GM18870 (cell line): ENCODE measurements around the gene HMHB1.

ENCODE experiments used
- ATAC-seq: cut with Tn5 transposase; IDR thresholded peaks from one replicate; pipeline ENCODE4 v1.9.1; 2021; ENCODE audit warnings: moderate library complexity; ENCODE audit not compliant: unreplicated experiment

Gene HMHB1

DNA sequence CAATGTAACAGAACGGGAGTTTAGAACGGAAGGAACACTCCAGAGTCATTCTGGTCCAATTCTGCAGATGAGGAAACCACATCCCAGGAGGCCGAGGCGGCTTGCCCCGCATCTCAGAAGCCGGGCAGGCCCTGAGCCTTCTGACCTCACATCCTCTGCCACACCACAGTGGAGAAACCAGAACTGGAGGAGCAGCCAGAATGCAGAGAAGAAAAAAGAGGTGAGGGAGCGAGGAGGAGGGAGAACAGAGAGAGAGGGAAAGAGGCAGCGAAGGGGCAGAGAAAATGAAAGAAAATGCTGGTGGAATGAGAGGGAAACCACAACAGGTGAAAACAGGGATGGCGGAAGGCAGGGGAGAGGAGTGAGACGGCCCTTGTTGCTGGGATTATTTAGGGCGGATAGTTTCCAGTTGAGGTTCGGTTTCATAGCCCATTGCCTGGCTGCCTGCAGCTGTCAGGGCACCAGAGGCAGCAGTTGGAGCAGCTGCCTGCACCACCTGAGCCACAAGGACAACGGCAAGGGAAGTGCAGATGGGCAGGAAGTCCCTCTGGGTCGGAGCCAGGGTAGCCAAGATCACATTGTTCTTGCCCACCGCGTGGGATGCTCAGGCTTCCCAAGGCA lies at the start of gene HMHB1:
Gene HMHB1 (plus strand): TSS at position 77 of the 621 bp plus-strand sequence.
- ATAC-seq, result peak; percentile 47

DNA sequence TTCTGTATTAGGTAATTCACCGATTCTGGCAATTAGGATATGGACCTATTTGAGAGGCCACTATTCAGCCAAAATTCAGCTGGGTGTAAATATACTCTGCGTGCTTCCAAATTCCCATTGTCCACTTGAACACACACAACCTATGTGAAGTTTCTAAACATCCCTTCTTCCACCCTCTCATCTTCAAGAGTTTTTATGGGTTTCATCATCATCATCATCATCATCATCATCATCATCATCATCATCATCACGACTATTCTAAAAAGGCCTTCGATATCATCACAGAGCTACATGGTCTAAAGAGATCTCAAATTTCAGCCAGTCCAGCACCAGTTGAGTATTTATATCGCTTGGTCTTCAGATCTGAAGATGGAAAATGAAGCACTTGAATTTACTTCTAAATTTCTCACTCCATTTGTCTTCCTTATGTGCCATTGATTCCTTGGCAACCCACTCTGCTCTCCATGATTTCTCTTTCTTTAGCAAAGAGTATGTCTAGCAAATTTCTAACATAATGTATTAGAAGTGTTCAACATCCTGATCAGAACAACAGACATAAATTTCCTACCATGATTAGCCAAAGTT lies 49.2 kb upstream of the HMHB1 start:
- no peak for ATAC-seq

DNA sequence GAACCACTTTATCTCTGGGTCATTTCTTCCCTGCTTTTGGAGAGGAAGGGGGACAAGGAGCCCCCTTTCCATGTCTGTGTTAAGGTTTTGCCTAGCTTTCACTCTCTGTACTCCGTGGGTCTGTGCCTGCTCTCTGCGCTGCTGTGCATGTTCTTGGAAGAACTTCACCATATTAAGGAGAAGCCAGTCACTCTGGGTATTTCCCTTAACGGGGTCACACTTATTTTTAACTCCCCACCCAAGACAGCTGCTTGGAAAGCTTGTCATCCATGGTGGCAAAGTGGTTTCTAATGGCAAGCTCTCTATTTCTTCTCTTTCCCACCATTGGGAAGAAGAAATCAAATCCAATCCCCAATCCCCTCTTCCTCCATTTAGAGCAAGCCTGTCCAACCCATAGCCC lies 44.8 kb upstream of the HMHB1 start:
- no peak for ATAC-seq

DNA sequence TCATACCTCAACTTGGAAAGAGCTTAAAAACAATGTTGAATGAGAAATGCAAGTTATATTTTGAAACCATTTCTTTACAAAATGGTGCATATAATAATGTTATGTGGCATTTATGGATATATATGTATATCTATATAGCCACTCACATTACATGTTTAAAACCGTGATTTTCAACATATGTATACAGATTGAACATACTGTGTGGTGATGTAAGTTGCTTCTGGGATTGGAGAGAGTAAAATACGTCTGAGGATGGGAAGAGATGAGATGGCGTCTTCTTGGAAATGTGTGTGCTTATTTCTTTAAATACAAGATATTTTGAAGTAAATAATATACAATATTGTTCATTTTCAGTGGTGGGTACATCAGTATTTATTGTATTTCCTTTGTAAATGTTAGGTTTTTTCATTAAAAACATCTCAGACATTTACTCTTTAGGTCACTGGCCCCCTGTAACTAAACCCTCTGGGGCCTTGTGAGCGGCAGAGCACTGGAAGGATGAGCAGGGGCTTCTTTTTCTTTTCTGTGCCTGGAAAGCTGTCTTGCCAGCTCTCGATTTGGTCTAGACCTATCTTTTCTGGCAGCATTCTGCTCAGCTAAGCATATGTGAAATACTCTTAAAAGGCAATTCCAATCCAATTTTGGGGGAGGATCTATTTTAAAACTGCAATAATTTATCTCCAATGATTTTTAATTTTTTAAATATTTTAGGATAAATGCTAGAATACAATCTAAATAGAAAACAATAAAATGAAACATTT lies 42.8 kb upstream of the HMHB1 start:
- no peak for ATAC-seq

DNA sequence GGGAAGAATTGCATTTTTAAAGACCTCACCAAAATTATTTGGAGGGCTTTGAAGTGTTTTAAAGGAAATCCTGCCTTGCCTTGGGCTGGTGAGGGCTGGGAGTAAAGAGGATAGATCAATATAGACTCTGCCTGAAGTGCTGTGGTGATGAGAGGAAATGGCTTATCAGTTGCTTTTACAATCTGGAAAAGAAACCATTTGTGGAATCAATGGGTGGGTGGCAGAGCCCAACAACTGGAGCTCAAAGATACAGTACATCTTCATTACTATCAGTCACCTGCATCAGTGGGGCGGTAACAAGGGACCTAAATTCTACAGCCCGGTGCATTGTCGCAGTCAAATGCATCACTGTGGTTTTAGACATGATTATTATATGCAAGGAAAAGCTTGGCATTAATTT lies 41.5 kb upstream of the HMHB1 start:
- no peak for ATAC-seq

DNA sequence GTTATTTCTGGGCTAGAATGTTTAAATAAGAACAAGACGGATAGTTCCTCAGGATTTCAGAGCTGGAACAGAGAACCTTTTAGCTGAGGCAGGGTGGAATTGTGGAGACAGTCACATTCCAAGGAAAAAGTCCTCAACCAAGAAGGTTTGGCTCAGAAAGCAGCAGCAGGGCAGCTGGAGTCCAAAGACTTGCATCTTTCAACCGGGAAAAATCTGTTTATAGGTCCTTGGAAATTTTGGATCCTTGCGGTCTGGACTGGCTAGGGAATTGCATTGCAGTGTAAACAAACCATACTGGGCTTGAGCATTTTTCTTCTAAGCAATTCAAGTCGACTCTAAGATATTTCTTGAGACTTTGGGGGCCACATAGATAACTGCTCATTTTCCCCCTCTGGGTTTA lies 40.8 kb upstream of the HMHB1 start:
- no peak for ATAC-seq

DNA sequence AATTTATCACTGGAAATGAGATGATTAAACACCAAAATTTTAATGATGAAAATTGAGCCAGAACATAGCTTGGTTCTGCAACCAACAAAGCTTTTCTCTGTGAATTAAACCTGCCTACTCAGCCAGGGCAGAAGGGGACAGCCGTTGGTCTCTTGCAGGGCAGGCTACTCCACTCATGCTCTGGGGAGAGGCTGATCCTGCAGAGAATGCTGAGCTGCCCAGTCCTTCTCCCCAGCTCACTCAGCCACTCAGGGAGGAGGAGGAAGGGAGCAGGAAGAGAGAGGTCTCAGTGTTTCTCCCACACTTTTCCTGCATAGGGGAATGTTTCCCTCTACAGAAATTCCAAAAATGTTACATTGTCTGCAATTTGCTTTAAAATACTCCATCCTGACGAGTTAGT lies 40.4 kb upstream of the HMHB1 start:
- no peak for ATAC-seq

DNA sequence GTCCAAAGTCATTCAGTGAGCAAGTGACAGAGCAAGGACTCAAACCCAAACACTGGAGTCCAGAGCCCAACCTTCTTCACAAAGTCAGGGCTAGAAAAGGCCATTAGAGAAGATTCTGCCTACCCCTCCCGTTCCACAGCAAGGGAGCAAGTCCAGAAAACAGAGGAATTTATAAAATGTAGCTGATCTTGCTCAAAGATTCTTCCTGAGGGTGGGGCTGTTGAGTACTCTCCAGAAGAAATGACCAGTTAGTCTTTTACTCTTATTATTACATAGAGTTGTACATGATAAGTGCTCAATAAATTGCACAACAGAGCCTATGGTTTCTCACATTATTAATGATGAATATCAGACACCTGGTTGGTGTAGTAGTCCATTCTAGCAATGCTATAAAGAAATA lies 39.3 kb upstream of the HMHB1 start:
- no peak for ATAC-seq

DNA sequence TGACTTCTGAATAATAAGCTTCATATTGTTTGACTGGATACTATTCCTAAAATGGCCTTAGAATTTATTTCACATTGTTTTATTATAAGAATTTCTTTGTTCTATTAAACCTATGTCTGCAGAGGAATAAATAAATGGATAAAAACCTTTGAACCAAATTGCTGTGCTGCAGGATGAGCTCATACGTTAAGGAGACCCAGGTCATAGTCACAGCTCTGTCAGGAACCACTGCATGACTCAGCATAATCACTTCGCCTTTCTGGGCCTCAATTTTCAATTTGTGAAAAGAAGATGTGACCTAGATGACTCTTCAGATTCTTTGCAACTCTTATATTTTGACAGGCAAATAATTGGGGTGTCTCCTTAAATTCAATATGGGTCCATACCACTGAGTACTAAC lies 36.7 kb upstream of the HMHB1 start:
- ATAC-seq, result no peak

DNA sequence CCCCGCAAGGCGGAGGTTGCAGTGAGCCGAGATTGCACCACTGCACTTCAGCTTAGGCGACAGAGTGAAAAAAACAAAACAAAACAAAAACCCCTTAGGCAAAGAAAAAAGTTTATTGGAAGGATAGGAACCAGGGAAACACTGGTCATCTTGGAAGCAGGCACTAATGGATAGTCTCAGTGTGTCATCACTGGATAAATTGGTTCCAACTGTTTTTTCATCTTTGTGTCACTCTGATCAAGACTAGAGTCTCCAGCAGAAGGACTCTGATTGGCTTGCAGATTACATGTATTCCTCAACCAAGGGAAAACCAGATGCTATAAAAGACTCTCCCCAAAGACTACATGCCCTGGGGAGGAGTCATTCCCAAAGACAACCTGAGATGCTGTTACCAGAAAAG lies 35.0 kb upstream of the HMHB1 start:
- no peak for ATAC-seq

DNA sequence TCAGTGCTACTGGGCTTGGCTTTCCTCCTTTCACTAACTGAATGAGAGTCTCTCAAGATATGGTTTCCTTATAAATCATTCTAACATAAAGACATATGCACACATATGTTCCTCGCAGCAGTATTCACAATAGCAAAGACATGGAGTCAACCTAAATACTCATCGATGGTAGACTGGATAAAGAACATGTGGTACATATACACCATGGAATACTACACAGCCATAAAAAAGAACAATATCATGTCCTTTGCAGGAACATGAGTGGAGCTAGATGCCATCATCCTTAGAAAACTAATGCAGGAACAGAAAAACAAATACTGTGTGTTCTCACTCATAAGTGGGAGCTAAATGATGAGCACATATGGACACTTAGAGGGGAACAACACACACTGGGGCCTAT lies 32.5 kb upstream of the HMHB1 start:
- no peak for ATAC-seq

DNA sequence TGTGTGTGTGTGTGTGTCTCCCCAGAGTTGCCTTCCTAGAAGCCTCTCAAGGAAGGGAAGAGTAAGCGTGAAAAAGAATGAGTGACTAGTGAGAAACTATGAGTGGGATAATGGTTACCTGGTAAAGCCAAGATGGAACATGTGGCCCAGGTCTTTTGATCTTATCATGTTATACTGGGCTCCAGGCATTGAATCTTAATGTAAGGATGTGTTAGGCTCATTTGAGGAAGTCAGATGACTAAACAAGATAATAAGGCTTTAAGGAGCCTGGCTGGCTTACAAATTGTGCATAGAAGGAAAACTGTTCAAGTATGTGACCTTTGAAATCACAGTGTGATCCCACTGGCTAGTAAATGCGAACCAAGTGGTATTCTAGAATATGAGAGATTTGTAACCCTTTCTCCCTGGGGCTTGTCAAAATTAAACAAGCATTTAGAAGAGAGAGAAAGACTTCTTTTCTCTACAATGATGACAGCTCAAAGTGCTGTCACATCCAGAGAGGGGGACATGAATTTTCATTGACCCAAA lies 29.9 kb upstream of the HMHB1 start:
- ATAC-seq, result no peak

DNA sequence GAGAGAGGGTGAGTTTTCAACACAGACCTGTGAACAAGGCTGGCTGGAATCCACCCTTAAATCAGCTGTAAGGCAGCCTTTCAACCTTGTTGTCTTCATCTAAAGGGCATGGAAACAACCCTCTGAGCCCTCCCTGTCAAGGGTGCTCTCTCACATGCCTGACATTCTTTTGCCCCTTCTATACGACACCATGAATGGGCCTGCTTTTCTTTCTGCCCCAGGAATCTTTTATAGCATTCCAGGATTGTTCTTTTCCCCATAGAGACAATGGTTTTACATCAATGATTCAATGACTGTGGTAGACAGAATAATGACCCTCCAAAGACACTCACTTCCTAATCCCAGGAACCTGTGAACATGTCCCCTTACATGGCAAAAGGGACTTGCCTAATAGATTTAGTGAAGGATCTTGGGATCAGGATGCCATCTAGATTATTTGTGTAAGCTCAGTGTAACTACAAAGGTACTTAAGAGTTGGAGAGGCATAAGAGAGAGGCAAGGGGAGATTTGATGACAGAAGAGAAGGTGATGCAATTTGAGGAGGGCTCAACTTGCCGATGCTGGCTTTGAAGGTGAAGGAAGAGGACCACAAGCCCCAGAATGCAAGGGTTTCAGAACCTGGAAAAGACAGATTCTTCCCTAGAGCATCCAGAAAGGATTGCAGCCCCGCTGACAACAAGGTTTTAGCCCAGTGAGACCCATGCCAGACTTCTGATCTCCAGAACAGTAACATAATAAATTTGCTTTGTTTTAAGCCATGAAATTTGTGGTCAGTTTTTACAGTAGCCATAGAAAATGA lies 29.2 kb upstream of the HMHB1 start:
- no peak for ATAC-seq

DNA sequence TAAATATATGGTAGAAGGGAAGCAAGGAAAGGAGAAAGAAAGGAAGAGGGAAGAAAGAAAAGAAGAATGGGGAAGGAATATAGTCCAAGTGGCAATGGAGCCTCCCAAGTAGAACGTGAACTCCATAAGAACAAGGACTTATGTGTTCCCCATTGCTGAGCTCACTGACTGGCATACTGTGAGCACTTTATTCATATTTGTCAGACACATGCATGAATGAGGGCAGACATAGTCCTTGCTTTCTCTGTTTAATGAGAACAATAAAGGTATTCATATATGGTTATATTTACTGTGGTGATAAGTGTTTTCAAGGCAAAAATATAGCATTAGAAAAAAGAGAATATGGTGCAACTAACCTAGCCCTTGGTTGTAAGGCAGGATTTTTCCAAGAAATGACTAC lies 23.6 kb upstream of the HMHB1 start:
- no peak for ATAC-seq

DNA sequence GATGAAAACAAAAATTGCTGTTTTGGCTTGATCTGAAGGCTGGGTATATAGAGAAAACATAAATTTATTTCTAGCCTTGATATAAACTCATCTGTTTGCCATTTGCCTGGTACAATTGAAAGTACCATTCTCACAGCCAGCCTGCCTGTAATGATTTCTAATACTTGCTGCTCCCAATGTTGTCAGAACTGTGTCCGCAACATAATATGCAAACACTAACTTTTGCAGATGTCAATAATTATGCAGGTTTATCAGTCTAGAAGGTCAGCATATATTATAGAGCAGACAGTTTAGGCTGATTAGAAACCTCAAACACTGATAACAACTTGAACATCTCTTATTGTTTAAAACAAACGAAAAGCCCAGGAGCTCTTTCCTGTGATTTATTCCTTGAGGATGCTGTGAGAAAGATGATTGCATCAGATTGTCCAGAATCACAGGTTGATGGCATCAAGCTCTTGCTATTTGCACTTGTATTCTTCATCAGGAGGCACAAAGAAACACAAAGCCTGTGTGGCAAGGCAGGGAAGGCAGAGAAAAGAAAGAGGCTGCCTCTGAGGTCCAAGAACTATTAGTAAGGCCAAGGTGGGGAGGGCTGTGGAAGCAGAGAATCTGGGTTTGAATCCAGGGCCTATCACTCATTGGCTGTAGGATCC lies 21.4 kb upstream of the HMHB1 start:
- no peak for ATAC-seq

DNA sequence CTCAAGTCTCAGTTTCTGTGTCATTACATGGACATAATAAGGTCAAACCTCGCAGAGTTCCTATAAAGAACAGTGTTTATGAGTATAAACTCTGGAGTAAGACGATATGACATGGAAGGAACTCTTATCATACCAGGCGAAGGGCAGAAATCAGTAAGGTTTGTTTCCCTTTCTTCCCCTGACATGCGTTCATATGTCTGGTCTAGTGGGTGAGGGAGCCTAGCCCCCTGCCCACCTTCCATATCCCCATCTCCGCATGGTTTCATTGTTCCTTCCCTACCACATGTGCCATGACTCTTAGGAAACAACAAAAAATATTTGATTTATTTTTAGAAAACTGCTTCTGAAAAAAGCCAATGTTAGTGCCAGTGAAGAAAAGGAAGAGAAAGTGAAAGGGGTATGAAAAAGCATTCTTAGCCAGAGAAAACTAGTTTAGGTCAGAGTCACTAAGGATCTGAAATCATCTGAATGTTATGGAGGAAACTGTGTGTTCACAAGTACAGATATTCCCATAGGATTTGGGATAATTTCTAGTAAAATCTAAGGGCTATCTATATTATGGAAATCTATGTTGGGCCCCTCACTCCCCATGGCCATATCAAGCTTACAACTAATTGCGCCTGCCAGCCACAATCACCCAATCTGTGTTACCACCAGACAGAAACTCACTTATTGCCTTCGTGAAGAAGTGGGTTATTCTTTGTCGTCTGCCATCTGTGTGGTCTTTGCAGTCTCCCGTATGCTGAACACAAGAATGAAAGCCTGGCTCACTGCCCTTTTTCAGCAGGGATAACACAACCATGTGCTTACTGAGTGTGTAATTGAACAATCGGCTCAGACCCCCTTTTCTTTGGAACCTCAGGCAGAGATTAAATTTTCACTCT lies 19.9 kb upstream of the HMHB1 start:
- ATAC-seq, result peak; percentile 57

DNA sequence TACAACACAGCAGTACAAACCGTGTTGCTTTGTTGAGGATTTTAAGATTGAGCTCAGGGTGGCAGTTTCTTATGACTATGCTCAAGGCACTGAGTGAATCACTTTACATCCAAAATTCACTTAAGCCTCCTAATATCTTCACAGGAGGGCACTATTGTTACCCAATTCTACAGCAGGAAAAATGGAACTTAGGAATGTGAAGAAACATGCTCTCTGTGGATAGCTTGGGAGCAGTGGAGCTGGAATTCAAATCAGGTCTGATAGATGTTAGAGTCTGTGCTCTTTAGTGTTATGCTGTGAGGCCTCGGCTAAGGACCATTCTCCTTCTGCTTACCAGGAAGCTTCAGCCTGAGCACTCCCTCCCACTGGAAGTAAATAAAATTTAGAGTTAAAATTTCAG lies 18.7 kb upstream of the HMHB1 start:
- ATAC-seq, result no peak

DNA sequence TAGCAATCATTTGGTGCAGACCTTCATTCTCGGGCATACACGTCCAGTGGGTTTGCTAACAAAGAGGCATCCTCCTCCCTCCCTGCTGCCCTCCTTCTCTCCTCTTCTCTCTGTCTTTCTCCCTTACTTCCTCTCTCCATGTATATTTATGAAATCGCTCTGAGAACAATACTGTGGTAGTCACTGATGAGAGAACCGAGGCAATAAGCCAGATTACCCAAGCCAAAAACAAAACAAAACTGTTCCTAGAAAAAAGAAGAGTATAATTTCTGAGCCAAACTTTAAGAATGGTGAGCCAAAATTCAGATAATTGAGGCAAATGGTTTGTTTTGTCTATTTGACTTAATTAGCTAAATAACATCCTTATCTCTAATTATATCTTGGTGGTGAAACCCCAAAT lies 15.8 kb upstream of the HMHB1 start:
- no peak for ATAC-seq

DNA sequence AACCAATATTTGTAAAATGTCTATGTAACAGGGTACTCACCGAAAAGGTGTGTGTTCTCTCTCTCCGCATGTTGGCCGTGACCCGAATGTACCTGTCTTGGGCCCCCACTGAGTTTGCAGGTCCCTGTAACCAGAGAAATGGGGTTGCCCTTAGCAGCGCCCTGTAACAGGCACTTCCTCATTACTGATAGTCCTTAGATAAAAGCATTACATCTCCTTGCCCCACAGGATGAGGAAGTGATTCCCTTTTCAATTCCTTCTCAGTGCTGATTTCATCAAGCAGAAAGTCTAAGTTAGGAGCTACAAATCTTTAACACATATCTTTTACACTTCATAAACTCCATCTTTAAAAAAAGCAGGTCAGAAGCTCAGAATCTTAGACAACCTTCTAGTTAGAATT lies 15.2 kb upstream of the HMHB1 start:
- ATAC-seq, result no peak

DNA sequence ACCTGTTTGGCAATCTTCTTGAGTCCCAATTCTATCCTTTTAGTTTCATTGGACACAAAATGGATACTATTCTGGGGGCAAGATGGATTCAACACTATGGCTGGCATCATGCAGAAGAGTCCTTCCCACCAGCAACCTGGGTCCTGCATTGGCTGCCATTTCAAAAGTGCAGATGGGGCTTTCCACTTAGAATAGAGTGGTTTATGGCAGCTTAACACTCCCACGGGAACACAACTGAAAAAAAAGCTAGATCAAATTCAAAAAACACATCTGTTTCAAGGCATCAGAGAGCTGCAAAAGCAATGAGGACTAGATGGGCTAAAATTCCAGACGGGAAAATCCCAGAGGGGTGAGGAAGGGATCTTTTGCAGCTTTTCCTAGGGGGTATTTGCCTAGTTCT lies 11.2 kb upstream of the HMHB1 start:
- ATAC-seq, result no peak
